Measurements from ENCODE around the gene CHMP1A.

DNA sequence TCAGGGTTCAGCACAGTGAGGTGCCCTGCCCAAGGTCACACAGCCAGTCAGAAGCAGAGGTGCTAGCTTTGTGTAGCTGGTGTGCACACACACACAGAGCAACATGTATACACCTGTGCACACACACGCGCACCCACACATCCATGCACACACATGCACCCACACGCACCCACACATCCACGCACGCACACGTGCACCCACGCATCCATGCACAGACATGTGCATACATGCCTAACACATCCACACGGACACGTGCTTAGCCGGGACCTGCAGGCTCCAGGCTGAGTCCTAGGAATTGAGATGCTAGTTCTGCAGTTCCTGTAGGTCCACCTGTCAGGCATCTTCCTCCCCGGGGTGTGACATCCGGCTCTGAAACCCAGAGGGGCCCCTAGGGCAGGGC lies 57.1 kb downstream of the CHMP1A start:
- TF ChIP-seq, protein P1, sequence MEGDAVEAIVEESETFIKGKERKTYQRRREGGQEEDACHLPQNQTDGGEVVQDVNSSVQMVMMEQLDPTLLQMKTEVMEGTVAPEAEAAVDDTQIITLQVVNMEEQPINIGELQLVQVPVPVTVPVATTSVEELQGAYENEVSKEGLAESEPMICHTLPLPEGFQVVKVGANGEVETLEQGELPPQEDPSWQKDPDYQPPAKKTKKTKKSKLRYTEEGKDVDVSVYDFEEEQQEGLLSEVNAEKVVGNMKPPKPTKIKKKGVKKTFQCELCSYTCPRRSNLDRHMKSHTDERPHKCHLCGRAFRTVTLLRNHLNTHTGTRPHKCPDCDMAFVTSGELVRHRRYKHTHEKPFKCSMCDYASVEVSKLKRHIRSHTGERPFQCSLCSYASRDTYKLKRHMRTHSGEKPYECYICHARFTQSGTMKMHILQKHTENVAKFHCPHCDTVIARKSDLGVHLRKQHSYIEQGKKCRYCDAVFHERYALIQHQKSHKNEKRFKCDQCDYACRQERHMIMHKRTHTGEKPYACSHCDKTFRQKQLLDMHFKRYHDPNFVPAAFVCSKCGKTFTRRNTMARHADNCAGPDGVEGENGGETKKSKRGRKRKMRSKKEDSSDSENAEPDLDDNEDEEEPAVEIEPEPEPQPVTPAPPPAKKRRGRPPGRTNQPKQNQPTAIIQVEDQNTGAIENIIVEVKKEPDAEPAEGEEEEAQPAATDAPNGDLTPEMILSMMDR (conservative IDR thresholded peaks at IDR 0.05 in 1 of 2, IDR thresholded peaks at IDR 0.05 in 1 of 2; ENCODE audit: low read depth in 1 of 2, low read length in 2 of 2) = no peak
- TF ChIP-seq EZH2 (IDR thresholded peaks at IDR 0.05; ENCODE audit: low read length, missing control alignments) = no peak
